ENCODE measurements around the gene C4BPB.

The C4BPB gene

DNA sequence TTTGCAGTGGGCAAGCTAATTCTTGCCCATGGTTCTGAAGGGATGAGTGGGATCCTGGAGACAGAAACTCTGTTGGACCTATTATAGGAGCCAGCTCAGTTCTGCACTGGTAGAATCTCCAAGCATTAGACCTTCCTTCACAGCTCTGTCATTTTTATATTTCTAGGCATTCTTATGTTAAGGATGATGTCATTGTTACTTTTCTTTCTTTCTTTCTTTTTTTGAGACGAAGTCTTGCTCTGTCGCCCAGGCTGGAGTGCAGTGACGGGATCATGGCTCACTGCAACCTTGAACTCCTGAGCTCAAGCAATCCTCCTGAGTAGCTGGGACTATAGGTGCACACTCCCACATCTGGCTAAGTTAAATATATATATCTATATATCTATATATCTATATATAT, 28.1 kb upstream of the C4BPB start:
- no peak for DNase-seq

DNA sequence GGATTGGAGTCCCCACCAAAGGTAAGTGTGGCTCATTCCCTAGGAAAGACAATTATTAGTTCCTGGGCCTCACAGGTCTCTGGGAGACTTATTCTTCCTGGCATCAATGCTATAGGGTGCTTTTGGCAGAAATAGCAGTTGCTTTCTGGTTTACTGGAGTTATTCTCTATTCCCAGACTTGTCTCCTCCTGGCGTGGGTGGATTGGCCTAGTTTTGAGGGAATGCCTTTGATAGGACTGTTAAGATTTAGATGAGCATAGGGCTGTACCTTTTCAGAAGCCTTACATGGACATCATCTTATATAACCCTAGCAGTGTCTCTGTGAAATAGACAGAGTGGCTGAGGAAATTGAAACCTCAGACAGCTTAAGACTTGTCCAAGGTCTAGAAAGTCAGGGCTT, 26.6 kb upstream of the C4BPB start:
- DNase-seq = no peak

DNA sequence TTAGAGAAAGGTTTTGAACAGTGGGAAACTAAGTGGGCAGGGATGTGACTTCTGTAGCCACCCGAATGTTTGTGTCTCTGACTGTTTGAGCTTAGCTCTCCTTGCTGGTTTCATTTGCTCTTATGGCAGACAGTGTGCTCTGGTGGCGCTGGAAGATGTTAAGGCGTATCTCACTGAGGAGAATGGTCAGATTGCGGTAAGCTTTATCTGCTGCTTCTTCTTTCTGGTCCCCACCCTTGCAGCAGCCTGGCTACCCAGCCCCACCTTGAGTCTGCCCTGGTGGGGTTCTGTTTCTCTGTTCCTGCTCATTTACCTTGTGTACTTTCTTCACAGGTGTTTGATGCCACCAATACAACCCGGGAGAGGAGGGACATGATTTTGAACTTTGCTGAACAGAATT, 25.6 kb upstream of the C4BPB start:
- no peak for DNase-seq

DNA sequence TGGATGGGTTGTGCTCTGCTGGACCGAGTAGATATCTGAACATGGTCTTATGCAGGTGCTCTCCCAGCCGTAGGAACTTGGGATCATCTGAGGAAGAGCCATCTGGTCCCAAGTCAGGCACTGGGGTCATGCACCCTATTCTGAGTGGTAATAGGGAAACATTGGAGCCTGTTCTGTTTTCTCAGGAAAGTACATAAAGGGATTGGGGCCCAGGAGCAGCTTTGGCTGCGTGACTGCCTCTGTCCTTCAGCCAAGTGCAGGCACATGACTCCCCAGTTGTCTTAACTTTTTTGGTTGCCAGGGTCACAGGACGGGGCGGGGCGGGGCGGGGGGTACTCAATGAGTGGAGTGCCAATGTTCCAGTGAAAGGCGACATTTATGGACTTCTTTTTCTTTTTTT, 24.1 kb upstream of the C4BPB start:
- DNase-seq = no peak

DNA sequence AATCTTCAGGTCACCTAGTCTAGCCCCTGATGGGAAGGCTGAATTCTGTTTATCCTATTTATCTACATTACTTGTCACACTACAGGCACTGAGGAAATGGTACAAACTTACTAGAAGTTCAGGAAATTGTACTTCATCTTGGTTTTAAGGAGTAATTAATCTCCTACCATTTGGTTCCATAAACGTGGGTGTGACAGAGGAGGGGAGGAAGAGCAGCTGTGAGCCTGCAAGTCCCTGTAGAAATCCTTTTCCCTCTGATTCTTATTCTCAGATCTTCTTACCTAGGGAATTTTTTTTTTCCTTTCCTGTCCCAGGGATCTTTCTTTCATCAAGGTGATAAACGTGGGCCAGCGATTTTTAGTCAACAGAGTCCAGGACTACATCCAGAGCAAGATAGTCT, 21.5 kb upstream of the C4BPB start:
- no peak for DNase-seq

DNA sequence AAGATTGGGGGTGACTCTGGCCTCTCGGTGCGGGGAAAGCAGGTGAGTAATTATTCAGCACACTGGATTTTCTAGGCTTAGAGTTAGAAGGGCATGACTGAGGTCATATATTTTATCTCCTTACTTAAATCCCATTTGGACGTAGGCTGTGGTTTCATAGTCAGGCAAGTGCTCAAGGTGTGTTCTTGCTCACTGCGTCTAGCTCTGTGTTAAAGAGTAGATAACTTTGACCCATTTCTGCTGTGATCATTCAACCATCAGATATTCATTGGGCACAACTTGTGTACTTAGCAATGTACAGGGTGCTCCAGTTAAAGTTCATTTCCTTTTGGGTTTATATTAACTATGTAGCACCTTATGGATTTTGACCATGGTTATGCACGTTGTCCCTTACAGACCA, 21.0 kb upstream of the C4BPB start:
- DNase-seq = no peak

DNA sequence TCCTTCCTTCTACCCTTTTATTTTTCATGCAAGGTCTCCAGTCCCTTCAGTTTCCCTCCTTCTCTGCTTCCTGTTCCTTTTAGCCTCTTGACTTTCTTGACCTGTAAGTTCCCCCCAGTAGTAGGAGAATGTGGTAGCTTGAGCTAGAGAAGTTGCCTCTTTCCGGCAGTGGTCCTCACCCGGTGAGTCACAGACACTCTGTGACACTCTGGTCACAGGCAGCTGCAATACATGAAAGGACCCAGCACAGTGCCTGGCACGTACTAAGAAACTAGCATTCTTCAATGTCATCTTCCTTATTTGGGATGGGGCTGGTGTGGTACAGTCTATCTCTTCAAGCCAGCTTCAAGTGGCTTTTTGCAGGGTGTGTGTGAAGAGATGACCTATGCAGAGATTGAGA, 19.6 kb upstream of the C4BPB start:
- no peak for DNase-seq

DNA sequence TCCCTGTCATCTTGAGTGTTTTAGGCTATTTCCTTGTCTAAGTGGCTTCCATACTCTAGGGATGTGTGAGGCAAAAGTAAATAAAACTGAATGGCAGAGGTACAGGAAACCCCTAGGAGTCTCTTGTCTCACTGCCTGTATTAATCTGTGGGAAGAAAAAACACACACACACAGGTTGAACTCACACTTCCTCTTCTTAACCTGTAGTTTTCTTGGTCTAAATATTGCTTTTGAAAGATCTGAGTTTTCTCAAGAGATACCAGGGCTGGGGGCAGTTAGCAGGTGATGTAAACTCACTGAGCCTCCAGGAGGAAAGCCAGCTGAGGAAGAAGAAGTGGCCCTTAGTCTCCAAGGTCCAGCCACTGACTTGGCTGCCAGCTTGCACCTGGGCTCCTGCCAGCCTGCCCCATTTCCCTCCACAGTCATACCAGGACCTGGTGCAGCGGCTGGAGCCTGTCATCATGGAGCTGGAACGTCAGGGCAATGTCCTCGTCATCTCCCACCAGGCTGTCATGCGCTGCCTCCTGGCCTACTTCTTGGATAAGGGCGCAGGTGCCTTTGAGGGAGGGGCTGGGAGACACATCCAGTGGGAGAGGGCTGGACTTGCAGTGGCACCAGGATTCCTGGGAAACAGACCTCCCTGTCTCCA, 18.7 kb upstream of the C4BPB start:
- DNase-seq = no peak

DNA sequence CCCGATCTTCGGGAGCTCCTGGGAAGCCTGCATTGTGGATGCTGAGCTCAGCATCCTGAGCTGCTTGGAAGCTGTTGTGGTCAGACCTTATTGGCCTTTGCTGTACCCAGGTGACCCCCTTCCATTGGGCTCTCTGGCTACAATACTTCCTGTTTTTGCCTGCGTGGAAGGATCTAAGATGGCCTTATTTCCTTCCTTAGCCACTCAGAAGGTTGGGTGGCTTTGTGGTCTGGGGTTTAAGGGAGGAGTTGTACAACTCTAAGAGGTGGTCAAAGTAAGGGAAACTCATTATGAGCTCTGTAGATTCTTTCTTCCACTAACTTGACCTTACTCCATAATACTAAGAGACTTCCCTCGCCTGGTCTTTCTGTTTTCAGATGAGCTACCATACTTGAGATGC, 17.8 kb upstream of the C4BPB start:
- no peak for DNase-seq

DNA sequence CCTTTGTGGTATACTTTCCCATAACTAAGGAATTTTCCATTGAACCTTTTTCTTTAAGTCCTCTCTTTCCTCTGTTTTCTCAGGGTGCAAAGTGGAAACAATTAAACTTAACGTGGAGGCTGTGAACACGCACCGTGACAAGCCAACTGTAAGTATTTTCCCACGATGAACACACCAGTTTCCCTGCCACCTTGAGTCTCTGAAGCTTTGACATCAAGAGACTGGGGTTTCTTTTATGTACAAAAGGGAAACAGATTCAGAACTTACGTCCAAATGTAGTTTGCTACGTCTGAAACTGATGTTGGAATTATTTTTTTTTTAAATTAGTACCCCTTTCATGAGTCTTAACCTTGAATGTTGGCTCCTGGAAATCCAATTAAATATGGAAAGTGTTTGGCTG, 17.2 kb upstream of the C4BPB start:
- no peak for DNase-seq

DNA sequence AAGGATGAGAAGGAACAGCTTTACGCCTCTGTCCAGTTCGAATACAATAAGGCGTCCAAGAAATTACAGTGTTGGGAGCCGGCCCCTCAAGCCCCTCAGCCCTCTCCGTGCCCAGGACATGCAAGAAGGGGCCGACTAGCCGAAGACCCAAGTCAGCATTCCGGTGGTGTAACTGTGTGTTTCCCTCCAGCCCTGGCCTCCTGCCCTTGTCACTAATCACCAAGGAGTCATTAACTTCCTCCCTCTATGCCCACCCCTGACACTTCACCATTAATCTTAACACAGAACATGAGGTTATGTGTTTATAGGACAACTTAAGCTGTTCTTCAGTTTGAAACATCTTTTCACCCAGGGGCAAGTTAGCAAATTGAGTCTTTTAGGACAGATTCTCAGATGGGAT, 16.4 kb upstream of the C4BPB start:
- DNase-seq = no peak

DNA sequence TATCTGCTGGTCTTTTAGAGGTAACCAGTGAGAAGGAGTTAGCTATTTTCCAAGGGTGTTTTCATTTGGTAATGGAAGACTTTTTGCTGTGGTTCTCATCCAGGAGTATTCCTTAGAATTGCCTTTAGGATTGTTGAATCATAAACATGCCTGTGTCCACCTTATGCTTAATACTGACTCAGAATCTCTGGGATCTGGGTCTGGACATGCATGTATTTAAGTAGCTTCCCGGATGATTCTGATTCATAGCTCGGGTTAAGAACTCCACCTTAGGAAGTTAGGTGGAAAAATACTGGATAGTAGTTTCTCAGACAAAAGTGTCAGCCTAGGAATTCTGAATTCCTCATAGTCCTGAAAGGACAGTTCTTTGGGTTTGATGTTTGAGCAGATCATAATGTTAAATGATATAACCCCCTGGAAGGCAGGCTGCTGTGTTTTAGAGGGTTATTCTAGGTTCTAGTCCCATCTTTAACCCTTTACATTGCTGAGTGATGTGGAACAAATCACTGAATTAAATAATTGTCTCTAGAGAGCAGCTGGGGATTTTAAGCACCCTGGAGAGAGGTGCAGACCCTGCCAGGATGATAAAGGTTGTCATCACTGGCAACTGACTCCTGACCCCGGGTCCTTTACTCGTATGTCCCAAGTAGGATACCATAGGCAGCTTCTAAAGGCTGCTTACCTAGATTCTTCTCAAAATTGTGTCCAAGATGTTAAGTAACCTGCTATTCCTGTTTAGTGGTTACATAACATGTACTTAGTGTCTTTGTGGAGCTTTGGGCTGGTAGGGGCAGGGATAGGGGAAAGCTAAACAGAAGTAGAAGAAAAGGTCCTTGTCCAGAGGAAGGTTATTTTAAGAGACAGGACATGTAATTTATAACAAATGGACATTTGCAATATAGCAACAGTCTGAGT, 14.5 kb upstream of the C4BPB start:
- DNase-seq = no peak

DNA sequence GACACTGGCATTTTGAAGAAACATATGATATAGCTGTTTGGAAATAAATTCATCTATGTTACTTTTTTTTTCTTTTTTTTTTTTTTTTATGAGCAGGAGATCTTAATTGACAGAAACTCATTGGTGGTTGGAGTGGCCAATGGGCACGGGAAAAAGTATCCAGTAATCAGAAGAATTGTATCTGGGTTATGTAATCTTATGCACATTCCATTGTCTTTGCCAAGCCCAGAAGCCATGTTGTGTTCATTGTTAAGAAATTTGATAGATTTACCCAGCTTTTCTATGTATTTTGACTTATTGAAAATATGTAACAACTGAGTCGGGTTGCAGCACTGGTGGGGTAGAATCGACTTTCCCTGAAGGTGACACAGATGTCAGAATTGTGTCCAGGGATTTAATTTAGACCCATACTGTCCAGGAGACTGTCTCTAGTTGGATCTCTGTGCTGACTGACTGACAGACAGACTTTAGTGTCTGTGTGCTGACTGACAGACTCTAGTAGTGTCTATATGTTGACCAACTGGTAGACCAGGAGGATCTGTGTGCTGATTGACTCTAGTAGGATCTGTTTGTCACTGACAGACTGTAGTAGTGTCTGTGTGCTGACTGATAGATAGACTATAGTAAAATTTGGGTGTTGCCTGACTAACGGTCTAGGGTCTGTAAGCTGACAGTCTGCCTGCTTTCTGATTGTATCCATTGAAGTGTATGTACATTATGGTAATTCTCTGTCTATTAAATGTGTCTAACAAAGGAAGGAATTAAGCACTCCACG, 12.3 kb upstream of the C4BPB start:
- DNase-seq = no peak

DNA sequence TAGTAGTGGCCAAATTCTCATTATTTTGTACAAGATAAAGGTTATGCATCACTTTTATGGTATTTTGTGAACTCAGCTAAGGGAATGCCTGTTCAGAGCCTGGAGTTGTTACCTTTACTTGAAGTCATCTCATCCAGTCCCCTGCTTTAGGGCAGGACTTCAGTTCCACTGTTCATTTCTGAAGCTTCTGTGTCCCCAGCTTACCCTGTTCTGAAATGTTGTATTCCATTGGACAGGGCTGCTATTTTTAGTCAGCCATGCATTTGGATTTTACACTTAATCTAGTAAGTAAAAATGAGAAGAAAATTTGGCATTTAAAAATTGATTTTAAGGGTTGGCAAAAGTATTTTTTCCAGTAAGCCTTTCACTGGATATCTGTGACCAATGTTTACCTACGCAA, 11.6 kb upstream of the C4BPB start:
- no peak for DNase-seq

DNA sequence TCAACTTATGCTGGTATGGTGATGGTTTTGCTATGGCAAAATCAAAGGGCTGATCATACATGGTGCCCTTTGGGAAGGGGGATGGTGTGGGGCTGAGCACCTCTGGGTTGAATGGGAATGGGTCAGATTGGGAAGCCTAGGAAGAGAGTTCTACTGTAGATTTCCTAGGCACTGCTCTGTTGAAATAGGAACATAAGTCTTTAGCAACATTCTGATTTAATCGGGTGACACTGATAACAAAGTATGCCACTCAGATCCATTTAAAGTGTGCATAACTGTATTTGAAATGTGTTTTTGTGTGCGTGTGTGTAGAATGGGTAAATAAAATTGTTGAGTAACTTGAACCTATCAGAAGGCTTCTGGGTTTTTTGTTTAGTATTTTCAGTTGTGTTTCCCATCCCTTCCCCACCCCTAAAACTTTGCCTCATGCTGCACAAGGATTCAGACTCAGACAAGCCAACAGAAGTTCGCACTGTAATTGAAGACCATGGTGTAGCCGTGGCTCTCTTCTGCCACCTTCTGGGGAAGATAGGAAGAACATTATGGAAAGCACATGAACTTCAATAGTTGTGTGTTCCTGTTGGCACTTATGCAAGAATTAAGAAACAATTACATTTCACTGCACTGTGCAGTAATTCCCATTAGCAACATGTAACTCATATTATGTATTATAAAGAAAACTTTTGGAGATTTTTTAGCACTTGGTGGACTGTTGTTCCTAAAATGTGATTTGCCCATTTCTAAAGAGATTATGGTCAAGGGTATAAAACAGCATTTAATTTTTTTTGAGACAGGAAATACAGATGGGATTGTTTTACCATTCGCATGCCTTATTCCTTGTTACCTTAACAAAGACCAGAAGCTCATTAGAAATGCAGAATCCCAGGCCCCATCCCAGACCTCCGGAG, 10.9 kb upstream of the C4BPB start:
- DNase-seq = peak; percentile 52

DNA sequence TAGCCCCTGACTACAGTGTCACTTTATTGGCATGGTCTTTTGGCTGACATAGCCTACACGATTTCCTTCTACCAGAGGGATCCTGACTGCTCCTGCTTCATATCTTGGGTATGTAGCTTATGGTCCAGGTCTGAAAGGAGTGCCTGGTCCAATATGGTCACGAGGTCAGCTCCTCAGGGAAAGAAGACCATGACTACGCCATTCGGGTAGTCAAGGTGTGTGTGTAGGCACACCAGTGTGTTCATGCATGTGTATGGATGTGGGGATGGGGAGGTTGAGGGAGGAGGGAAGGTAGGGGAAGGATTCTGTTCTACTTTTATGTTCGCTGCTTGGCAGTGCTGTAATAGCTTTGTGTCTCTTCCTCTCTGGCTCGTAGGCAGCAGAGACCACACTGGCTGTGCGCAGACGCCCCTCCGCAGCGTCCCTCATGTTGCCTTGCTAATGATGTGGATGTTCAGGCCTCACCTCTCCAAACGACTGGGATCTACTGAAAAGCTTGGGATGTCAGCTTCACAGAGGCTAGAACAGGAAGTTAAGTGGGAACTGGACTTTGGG, 10.0 kb upstream of the C4BPB start:
- DNase-seq = no peak

DNA sequence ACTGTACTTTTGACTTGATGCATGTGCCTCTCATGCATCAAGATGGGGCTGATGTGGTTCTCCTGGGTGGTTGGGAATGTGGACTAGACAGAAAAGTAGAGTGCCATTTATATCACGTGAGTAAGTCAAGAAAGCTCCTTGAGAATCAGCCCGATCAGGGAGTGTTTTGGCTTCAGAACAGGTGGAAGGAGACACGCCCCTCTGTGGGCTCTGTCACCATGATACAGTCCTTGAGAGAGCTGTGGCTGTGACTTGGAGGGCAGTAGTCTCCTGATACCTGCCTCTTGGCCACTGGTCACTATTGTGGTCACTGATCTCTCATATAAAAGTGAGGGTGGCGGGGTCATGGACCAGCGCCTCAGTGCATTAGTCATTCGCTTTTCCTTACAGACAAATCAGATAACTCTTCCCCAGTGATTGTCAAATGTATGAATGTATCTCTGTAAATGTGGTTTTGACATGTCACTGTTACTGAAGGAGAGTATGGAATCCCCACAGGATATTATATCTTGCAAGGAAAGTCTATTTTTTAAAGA, 8.9 kb upstream of the C4BPB start:
- no peak for DNase-seq

DNA sequence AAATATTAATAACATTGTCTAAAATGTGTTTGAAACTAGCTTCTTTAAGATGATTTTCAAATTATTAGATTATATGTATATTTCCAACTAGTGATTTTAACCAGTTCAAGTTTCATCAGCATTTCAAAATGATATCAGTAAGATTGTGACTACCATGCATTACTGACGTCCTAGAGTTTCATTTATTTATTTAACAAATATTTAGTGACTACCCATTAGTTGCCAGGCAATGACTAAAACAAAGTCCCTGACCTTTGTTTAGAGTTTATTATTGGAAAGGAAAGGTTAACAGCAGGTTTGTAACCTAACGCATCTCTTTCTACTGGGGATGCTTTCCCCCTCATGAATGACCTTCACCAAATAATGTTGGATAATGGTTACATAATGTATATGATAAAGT, 7.6 kb upstream of the C4BPB start:
- DNase-seq = no peak

DNA sequence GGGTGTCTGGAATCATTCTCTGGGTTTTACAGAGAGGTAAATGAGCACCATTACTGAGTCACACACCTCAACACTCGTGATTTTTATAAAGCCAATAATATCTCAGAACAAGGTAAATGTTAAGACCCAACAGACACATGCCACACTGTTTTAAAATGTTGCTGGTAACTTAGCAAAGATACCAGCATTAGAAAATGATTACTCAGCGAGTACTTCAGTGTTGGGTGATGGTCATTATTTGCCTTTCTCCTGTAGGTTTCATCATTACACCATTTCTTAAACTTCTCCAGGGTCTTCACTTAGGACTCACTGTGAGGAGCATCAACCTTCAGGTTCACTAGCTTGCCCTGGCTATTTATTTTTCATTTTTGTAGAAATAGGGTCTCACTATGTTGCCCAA, 6.9 kb upstream of the C4BPB start:
- no peak for DNase-seq

DNA sequence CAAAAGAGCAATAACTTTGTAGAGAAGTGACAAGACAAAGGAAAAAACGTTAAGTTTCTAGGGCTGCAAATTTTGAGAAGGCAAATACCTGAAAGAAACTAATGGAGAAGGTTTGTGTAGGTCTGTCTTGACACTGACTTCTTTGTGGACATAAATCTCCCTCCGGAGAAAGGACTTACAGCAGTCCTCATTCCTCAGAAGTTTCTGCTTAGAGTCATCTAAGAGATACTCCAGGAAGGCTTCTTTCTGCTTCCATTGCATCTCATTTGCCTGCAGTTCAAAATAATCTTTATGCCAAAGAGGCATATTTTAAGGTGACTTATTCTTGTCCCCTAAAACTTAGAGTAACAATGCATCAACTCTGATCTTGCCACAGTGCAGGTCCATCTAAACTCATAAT, 4.4 kb upstream of the C4BPB start:
- no peak for DNase-seq

DNA sequence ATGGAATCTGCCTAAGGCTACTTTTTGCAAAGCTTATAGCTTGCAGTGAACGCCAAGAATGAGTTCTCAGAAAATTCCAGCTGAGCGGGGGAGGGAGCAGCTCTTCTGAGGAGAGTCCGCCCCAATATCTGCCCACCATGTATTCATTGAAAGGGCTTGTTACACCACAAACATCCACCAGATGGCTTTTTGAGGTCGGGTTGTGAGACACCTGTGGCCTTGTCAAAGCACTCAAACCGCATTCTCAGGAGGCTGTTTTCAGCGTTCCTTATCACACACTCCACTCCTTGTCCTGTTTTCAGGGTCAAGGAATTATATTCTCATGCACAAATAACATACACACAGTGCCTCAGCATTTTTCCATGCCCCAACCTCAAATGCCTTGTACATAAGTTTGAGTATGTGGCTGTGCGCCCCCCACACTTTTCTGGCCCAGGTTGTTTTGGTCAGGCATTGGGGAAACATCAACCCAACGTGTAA, 3.9 kb upstream of the C4BPB start:
- DNase-seq = no peak

DNA sequence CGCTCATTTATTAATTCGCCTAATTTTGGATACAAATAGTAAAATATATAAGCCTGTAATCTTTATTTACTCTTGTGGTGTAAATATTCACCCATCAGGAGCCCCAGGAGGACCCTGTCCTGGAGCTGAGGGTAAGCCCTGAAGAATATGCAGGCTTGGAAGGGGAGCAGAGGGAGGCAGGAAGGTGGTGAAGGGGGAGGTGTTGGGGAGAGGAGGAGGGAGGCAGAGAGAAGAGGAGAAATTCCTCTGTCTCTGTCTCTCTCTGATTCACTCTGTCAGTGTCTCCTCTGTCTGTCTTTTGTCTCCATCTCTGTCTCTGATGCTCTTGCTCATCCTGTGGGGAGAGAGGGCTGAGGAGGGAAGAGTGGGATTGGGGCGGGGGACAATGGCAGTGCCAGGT, 2.8 kb upstream of the C4BPB start:
- DNase-seq = no peak
